GM18870 (cell line): ENCODE data around the gene ZFPM1.

Source experiments
- ATAC-seq: cut with Tn5 transposase; IDR thresholded peaks from one replicate; pipeline ENCODE4 v1.9.1; 2021; ENCODE audit warnings: moderate library complexity; ENCODE audit not compliant: unreplicated experiment

ZFPM1 gene

DNA sequence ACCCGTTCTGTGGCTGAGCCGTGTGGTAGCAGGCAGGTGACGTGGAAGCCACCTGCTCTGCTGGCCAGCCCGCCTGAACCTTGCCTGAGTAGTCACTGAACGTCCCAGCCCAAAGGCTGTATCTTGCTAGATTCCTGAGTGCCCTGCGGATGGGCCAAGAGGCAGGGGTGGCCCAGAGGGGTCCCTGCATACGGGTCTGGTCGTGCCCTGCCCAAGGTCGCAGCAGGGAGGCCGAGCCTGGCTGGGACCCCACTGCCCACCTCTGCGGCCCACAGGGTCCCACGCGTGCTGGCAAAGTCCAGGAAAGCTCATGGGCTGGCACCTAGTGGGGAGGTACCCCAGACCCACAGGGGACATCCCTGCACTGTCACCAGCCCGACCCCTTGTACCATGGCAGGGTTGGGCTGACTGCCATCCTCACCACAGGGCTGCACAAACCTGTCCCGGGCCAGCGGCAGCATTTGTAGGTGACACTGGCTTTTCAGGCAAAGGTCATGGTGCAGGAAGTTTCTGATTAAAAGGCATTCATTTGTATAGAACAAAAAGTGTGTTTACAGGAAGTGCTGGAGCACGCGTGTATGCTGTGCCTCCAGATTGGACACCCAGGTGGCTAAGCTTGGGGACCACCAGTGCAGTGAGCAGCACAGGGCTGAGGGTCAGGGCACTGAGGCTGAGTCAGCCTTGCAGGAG, 72.0 kb downstream of the ZFPM1 start:
- ATAC-seq, result no peak

DNA sequence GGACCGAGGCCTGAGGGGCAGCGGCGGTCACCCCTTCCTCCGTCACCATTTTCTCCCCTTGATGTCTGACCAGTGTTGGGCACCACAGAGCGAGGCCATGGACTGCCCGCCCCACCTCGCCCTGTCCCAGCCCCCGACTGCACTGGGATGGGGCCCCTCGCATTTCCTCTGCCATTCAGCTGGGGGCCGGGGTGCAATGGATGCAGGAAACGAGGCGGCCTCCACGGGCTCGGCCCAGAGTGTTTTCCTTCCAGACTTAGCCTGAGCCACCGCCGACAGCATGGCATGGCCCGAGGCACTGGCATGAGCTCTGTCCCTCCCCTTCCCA, 72.5 kb downstream of the ZFPM1 start:
- no peak for ATAC-seq

DNA sequence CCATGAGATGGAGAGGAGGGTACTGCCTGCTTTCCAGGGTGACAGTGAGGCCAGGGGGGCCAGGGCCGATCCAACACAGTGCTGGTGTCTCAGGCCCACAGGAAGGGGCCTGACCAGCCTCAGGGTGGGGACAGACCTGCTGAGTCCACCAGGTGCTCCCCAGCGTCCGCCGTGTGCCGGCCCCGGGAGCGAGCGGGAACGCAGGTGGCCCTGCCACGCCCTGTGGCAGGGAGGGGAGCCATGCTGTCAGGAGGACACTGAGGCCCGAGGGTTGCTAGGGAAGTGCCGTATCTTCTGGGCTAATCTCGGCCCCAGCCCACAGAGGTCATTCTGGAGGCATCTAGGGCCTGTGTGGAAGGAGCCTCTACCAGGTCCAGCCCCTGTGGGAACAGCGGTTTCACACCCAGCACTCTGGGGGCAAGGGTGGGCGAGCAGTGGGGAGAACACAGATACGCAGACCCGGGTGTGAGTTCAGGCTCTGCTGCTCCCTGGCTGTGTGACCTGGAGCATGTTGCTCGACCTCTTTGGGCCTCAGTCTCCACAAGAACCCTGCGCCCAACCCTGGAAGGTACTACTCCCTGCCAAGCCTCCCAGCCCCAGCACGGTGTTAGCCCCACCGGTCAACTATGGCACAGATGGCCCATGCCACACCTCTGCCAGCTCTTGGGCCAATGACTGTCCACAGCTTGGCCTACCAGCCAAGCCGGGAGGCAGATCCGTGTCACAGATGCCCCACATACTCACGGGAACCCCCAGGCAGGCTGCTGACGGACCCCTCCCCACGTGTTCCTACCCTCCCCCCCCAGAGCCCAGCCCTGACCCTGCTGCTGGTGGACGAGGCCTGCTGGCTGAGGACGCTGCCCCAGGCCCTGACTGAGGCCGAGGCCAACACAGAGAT, 73.2 kb downstream of the ZFPM1 start:
- ATAC-seq, result no peak

DNA sequence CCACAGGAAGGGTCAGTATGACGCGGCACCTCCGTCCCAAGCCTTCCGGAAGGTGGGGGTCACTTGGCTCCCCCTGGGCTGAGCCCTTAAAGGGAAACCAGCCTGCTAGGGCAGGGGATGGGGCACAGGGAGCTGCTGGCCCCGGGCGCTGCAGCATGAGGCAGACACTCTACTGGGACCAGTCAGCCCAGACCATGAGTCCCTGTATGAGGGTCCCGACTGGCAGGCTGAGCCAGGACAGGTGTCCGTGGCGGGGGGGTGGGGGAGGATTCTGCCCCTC, 73.8 kb downstream of the ZFPM1 start:
- ATAC-seq, result no peak

DNA sequence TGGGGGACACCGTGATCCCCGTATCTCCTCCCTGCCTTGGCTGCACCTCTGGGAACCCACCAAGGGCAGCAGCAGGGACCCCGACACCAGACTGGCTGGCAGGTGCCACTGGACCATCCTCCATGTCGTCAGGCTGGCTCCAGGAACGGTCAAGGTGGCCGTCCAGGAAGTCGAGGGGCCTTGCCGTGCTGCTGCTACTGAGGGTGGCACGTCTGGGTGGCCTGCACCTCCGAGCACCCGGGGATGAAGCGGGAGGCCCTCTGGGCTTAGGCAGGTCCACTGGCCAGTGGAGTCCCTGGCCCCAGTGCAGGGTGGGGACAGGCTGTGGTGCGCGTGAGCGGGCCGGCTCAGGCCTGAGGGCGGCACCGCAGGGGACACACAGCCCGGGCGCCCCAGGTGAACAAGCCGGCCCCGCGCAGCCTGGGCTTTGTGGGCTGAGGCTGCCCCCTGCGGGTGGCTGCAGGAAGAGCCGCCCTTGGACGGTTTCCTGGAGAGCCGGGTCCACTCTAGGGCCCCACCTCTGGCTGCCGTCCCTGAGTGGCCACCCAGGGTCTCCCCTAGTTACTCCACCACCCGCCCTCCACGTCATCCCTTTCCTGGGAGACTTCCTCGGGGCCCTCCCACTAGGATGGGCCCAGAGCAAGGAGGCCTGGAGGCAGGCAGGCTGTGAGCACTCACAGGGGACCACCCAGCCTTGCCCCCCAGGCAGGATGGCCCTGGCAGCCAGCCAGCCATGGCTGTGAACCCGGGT, 74.3 kb downstream of the ZFPM1 start:
- no peak for ATAC-seq

DNA sequence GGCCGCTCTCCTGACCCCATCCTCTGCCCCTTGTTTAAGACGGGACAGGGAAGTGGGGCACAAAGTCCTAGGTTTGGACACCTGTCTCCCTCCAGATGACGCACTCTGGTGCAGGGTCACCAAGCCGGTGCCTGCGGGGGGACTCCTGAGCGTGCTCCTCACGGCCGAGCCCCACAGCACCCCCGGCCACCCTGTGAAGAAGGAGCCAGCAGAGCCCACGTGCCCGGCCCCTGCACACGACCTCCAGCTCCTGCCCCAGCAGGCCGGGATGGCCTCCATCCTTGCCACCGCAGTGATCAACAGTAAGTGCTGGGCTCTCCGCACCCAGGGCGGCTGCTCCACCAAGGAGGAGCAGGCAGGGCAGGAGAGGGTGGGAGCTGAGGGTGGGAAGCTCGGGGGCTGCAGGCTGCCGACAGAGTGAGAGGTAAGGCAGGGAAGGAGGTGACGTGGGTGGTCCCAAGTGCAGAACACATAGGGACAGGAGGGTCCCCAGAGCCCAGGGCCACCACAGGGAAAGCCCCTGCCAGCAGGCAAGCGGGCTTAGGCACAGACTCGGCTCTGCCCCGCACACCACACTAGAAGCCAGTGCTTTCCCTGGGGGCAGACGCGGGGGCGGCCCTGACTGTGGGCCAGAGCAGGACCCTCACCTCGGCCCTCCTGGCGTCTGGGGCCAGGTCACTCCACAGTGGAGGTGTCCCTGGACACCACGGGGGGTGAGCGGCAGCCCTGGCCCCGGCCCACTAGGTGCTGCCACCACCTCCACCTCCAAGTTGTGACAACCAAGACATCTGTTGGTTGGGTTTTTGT, 75.1 kb downstream of the ZFPM1 start:
- ATAC-seq, result no peak

DNA sequence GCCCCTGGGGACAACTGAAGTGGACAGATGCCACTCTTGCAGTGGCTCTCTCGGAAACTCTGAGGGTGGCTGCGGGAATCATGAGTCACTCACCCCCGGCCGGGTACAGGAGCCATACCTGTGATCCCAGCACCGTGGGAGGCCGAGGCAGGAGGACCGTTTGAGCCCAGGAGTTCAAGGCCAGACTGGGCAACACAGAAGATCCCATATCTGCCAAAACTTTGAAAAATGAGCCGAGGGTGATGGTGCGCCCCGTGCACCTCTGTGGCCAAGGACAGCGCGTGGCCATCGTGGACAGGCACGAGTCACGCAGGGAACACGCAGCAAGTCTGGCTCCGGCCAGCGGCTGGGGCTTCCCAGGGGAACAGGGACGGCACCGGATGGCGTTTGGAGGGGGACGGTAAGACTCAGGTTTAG, 75.8 kb downstream of the ZFPM1 start:
- ATAC-seq, result no peak

DNA sequence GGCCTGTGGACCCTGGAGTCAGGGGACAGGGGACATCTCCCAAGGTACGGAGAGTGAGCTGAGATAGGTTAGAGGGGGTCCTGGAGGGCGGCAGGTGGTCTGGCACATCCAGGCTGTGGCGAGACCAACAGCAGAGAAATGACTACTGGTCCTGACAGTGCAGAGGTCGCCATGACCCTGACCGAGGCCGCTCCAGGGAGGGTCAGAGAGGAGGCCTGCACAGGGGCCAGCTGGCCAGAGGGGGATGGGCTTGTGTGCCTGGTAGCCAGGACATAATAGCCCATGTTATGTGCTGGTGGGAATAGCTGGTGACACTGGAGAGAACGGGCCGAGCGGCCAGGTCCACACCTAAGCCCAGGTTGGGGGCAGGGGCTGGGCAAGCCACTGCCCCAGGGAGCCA, 76.5 kb downstream of the ZFPM1 start:
- ATAC-seq, result no peak

DNA sequence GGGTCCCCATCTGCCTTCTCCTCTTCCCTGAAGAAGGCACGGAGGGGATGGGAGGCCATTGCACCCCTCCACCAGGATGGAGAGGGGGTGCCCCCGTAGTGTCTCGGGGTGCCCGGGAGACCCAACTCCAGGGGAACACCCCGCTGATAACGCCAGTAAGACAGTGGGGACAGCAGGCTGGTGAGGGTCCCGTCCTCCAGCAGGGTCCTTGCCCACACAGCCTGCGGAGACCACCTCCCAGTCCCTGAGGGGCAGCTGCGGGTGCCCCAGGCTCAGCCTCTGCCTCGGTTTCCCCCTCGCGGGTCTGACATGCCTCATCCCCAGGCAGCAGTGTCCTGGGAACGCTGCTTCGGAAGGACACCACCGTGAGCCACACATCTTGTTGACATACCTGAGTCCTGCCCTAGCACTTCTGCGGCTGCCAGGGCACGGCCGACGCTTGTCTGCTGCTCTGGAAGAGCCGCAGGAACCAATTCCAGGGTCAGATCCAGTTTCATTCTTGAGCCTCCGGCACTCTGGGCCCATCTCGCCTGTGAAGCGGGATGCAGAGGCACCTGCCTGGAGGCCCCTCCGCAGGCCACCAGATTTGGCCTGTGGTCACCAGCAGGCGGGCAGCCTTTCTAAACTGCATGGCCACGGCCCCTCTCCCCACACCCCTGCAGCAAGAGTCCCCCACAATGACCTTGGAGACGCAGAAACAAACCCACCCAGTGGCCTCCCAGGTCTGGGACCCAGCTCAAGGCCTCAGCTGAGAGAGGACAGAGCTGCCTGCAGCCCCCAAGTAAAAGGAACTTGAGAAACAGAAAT, 77.2 kb downstream of the ZFPM1 start:
- ATAC-seq, result no peak

DNA sequence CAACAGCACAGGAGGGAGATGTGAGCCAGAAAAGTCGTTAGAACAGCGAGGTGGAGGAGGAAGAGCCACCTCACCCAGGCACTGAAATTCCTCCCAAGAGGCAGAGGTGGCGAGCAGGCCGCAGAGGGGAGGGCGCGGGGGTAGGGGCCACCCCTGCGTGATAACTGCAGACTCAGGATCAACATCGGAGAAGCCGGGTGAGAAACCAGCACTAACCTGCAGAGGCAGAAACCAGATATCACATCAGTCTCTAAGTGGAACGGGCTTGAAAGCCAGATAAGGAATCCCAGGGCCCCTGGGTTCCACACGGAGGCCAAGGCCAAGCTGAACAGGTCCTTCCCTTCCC, 77.8 kb downstream of the ZFPM1 start:
- no peak for ATAC-seq

DNA sequence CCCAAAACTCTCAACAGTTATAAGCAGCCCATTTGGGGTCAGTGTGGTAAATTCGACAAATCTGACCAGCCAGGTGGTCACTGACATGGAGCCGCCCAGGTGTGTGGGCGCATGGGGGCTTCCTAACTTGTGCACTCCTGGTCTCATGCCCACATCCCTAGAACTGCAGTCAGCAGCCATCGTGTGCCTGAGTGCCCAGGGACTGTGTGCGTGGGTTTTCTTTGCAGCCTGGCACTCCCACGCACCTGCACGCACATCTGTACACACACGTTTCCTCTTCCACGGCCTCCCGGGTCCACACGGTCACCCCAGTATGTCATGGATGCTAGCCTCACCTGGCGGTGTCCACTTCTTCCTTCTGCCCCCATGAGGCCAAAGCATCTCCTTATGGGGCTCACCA, 78.3 kb downstream of the ZFPM1 start:
- ATAC-seq, result no peak

DNA sequence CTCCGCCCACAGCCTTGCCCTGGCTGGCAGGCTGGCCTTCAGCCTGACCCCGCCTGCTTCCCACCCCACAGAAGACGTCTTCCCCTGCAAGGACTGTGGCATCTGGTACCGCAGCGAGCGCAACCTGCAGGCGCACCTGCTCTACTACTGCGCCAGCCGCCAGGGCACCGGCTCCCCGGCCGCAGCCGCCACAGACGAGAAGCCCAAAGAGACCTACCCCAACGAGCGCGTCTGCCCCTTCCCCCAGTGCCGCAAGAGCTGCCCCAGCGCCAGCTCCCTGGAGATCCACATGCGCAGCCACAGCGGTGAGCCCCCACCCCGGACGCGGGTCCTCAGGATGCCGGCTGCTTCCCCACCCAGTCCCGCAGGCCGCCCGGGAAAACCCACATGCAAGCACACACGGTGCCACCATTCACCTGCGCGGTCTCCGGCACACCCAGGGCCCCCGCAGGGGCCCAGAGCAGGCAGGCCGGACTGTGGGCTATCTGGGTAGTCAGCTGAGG, 78.9 kb downstream of the ZFPM1 start:
- ATAC-seq, result no peak

DNA sequence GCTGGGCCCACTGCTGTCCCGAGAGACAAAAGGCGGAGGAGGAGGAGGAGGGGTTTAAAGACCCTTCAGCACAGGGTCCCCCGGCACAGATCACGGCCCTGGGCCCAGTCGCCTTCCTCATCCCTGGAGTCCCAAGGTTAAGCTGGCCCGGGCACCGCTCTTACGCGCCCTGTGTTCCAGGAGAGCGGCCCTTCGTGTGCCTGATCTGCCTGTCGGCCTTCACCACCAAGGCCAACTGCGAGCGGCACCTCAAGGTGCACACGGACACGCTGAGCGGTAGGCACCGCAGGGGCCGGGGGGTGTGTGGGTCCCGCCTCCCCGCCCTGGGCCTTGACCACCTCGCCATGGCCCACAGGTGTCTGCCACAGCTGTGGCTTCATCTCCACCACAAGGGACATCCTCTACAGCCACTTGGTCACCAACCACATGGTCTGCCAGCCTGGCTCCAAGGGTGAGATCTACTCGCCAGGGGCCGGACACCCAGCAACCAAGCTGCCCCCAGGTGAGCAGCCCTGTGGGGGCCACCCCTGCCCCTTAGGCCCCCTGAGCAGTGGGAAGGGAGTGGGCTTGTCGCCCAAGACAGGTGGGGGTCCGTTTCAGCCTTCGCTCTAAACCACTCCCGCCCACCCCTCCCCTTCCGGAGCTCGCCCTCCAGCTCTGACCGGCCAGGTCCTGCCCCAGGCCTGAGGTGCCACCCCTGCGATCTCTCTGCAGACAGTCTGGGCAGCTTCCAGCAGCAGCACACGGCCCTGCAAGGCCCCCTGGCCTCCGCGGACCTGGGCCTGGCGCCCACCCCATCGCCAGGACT, 79.6 kb downstream of the ZFPM1 start:
- no peak for ATAC-seq

DNA sequence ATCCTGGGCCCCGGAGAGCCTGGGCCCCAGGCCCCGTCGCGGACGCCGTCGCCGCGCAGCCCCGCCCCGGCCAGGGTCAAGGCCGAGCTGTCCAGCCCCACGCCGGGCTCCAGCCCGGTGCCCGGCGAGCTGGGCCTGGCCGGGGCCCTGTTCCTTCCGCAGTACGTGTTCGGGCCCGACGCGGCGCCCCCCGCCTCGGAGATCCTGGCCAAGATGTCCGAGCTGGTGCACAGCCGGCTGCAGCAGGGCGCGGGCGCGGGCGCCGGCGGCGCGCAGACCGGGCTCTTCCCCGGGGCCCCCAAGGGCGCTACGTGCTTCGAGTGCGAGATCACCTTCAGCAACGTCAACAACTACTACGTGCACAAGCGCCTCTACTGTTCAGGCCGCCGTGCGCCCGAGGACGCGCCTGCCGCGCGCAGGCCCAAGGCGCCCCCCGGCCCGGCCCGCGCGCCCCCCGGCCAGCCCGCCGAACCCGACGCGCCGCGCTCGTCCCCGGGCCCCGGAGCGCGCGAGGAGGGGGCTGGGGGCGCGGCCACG, 80.4 kb downstream of the ZFPM1 start:
- ATAC-seq, result no peak

DNA sequence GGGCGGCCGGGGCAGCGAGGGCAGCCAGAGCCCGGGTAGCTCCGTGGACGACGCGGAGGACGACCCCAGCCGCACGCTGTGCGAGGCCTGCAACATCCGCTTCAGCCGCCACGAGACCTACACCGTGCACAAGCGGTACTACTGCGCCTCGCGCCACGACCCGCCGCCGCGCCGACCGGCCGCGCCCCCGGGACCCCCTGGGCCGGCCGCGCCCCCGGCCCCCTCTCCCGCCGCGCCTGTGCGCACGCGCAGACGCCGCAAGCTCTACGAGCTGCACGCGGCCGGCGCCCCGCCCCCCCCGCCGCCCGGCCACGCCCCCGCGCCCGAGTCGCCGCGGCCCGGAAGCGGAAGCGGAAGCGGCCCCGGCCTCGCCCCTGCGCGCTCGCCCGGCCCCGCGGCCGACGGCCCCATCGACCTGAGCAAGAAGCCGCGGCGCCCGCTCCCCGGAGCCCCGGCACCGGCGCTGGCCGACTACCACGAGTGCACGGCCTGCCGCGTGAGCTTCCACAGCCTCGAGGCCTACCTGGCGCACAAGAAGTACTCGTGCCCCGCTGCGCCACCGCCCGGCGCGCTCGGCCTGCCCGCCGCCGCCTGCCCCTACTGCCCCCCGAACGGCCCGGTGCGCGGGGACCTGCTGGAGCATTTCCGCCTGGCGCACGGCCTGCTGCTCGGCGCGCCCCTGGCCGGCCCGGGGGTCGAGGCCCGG, 81.0 kb downstream of the ZFPM1 start:
- no peak for ATAC-seq

DNA sequence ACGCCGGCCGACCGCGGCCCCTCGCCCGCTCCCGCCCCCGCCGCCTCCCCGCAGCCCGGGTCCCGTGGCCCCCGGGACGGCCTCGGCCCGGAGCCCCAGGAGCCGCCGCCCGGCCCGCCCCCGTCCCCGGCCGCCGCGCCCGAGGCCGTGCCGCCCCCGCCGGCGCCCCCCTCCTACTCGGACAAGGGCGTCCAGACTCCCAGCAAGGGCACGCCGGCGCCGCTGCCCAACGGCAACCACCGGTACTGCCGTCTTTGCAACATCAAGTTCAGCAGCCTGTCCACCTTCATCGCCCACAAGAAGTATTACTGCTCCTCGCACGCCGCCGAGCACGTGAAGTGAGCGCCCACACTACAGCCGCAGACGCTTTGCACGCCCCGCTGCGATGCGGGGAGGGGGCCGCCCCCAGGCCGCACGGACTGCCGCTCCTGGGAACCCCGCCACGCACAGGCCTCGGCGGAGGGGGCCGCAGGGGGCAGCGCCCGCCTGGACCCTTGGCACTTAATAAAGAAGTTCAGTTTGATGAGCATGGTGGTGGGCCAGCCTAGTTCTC, 81.6 kb downstream of the ZFPM1 start:
- no peak for ATAC-seq

DNA sequence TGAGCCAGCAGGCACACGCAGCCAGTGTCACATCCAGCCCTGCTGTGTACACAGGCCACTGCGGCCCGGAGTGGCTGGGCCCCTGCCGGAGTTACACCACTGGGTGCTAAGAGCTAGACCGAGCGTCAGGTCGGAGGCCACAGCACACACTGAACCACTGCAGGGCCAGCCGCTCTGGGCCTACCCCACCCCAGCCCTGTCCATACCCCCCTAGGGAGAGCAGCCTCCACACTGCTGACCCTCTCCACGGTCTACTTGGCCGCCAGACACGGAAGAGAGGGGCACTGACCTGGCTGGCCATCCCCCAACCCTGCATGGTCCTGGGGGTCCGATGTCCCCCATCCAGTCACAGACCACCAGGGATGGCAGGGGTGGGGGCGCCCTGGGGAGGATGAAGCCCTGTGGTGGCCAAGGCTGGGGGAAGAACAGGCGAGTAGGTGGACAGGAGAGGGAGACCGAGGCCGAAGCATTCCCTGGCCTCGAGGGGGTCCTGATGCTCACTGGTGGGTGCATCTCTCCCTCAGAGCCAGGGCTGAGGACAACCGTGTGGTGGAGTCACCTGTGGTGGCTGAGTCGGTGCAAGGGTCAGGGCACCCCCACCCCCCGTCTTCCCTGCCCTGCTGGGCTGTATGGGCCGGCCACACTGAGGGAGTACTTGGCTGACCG, 82.2 kb downstream of the ZFPM1 start:
- no peak for ATAC-seq

DNA sequence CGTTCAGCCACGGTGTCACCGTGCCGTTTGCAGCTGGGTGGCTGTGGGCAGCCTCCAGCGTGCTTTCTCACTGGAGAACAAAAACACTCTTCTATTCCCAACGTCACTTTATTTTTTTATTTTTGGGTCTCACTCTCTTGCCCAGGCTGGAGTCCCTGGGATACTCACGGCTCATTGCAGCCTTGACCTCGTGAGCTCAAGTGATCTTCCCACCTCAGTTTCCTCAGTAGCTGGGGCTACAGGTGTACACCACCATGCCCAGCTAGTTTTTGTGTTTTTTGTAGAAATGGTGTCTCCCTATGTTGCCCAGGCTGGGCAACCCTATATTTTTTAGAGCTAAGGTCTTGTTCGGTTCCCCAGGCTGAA, 82.8 kb downstream of the ZFPM1 start:
- no peak for ATAC-seq
